Measurements from ENCODE around the gene WIPI1.

DNA sequence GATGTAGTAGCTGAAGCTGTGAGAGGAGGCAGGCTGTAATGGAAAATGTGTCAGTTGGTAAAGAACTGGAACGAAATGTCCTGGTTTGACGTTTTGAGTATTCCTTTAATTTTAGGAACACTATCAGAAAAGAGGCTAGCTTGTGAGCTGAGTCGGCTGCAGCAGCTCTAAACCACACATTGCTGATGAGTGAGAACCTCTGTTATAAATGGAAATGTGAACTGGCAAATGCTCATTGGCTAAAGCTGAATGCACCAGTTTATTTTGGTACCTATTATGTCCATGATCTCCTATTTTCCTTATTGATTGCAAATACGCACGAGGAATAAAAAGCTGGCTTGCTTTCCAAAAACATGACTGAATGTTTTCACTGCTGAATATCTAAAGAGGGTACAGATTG, 11.0 kb upstream of the WIPI1 start:
- TF ChIP-seq, protein P1, sequence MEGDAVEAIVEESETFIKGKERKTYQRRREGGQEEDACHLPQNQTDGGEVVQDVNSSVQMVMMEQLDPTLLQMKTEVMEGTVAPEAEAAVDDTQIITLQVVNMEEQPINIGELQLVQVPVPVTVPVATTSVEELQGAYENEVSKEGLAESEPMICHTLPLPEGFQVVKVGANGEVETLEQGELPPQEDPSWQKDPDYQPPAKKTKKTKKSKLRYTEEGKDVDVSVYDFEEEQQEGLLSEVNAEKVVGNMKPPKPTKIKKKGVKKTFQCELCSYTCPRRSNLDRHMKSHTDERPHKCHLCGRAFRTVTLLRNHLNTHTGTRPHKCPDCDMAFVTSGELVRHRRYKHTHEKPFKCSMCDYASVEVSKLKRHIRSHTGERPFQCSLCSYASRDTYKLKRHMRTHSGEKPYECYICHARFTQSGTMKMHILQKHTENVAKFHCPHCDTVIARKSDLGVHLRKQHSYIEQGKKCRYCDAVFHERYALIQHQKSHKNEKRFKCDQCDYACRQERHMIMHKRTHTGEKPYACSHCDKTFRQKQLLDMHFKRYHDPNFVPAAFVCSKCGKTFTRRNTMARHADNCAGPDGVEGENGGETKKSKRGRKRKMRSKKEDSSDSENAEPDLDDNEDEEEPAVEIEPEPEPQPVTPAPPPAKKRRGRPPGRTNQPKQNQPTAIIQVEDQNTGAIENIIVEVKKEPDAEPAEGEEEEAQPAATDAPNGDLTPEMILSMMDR (conservative IDR thresholded peaks at IDR 0.05; ENCODE audit: low read depth, low read length), result no peak
- TF ChIP-seq EZH2phosphoT487 (IDR thresholded peaks at IDR 0.05; ENCODE audit: borderline replicate concordance, low read length), result no peak

Data from PC-3 (cell line).